ENCODE measurements around the gene GAS2L1.

- TF ChIP-seq CTCF (optimal IDR thresholded peaks at IDR 0.05 in 1 of 3, IDR thresholded peaks at IDR 0.05 in 1 of 3, conservative IDR thresholded peaks at IDR 0.05 in 1 of 3; ENCODE audit: extremely low read depth in 1 of 3, insufficient read depth in 2 of 3, low read length in 3 of 3), result no peak
- TF ChIP-seq EZH2 (IDR thresholded peaks at IDR 0.05; ENCODE audit: low read length), result no peak
These were observed 28.4 kb downstream of the GAS2L1 start for GRCh38 chr22:29334696-29335344.
